Body of pancreas (tissue), 4 donors: ENCODE measurements around the gene USP35.

Source experiments
- POLR2A ChIP-seq, 3 donors: fragments of 450-650 bp; IDR thresholded peaks; one replicate each; pipeline ENCODE4 v1.6.1; 2016; ENCODE audit warnings: antibody characterized with exemption in 3 of 3, mild to moderate bottlenecking in 2 of 3
- TF ChIP-seq, protein P1 (sequence below), 7 experiments: fragments of 450-650 bp in 4 of 7; fragments of 200-600 bp in 3 of 7; sonication (generic) in 3 of 7; IDR thresholded peaks; one replicate each; pipeline ENCODE4 v1.5.1; 2016 to 2019; ENCODE audit warnings: antibody characterized with exemption in 7 of 7

- TF ChIP-seq, protein P1, sequence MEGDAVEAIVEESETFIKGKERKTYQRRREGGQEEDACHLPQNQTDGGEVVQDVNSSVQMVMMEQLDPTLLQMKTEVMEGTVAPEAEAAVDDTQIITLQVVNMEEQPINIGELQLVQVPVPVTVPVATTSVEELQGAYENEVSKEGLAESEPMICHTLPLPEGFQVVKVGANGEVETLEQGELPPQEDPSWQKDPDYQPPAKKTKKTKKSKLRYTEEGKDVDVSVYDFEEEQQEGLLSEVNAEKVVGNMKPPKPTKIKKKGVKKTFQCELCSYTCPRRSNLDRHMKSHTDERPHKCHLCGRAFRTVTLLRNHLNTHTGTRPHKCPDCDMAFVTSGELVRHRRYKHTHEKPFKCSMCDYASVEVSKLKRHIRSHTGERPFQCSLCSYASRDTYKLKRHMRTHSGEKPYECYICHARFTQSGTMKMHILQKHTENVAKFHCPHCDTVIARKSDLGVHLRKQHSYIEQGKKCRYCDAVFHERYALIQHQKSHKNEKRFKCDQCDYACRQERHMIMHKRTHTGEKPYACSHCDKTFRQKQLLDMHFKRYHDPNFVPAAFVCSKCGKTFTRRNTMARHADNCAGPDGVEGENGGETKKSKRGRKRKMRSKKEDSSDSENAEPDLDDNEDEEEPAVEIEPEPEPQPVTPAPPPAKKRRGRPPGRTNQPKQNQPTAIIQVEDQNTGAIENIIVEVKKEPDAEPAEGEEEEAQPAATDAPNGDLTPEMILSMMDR (IDR thresholded peaks at IDR 0.05): no peak
- no peak for TF ChIP-seq POLR2A (IDR thresholded peaks at IDR 0.05)
Measured at GRCh38 chr11:78149646-78150045, 39.1 kb upstream of the USP35 start.
